Mammary microvascular endothelial cell (primary cell): ENCODE measurements around the gene AIF1. TPM values are rescaled to one million over a fixed set of nuclear protein-coding genes. Genes with fewer than 3 reads are reported as not detected.

Experiments
- total RNA-seq: library from RNA; depleted of rRNA; stranded (reverse); fragments of >200 nt; gene quantifications from 2 replicates; pipeline ENCODE4 v1.2.3, GENCODE V29; 2015

AIF1 gene
- total RNA-seq: not detected in 2 replicates

DNA sequence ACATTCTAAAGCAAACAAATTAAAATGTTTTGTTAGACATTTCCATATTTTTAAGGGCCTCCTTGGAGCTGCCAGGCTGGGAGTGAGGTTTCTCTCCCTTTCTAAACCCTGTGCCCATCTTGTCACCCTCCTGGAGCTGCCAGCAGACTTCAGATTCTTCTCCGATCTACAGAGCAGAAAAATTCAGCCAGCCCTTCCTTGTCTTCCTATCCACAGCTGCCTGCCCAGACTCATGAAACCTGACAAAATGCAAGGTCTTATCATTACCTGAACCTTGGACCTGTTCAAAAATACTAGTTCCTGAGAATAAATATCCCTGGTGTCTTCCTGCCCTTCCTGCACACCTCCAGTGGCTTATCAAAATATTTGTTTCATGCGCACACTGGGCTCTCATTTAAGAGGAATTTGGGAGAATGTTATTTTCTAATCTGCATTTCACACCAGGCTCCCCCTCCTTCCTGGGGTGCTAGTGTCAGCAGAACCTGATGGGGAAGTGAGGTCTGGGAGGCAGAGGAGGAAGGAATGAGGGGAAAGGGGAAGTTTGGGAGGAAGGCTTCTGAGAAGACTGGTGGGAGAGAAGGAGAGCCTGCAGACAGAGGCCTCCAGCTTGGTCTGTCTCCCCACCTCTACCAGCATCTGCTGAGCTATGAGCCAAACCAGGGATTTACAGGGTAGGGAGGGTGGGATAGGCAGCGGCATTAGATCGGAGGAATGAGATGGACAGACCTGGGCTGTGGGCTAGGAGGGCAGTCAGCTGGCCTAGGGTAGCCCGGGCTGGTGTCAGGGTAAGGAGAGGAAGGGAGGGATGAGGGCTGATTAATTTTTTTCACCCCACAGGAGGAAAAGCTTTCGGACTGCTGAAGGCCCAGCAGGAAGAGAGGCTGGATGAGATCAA, at the start of gene AIF1:
Gene AIF1, plus strand, starts transcription at position 551 of the 895 bp plus-strand sequence. Its CDS starts 96 bp downstream, at position 647.

DNA sequence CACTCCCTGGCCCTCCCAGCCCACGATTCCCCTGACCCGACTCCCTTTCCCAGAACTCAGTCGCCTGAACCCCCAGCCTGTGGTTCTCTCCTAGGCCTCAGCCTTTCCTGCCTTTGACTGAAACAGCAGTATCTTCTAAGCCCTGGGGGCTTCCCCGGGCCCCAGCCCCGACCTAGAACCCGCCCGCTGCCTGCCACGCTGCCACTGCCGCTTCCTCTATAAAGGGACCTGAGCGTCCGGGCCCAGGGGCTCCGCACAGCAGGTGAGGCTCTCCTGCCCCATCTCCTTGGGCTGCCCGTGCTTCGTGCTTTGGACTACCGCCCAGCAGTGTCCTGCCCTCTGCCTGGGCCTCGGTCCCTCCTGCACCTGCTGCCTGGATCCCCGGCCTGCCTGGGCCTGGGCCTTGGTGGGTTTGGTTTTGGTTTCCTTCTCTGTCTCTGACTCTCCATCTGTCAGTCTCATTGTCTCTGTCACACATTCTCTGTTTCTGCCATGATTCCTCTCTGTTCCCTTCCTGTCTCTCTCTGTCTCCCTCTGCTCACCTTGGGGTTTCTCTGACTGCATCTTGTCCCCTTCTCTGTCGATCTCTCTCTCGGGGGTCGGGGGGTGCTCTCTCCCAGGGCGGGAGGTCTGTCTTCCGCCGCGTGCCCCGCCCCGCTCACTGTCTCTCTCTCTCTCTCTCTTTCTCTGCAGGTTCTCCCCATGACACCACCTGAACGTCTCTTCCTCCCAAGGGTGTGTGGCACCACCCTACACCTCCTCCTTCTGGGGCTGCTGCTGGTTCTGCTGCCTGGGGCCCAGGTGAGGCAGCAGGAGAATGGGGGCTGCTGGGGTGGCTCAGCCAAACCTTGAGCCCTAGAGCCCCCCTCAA, 42.8 kb upstream of the AIF1 start, which contains the start of gene LTA:
Gene LTA, plus strand, starts transcription at position 249 of the 871 bp plus-strand sequence. Its CDS starts 454 bp downstream, at position 703.

GRCh38 chr6:31575335-31575901, 39.6 kb upstream of the AIF1 start, which contains the start of gene TNF:
TNF (plus strand) TSS chr6:31575565; CDS start chr6:31575742, 177 bp downstream.

GRCh38 chr6:31582230-31582643, 32.8 kb upstream of the AIF1 start, which contains the start of gene LTB:
LTB (minus strand) TSS chr6:31582424; CDS start chr6:31582417, 7 bp downstream.

DNA sequence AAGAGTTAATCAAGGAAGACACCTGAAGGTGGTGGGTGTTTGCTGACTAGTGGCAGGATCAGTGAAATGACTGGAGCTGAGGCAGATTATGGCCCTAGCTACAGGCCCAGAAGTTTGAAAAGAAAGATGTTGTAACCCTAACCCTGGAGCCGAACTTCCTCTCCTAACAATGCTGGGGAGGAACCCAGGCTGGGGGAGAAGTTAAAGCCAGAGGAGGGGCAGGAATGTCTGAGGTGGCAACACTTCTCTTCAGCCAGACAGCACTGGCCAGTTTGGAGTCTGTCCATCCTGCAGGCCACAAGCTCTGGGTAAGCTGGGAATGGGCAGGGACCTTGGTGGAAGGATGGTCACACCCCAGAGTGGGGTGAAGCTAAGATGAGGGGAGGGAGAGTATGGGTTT, 29.0 kb upstream of the AIF1 start, which contains the start of gene LST1:
Gene LST1, plus strand, starts transcription at position 270 of the 400 bp plus-strand sequence. CDS start 1,023 bp downstream, outside the sequence.

GRCh38 chr6:31620586-31621319, 5.7 kb downstream of the AIF1 start, which contains the start of gene PRRC2A:
PRRC2A (plus strand) TSS chr6:31620715; CDS start chr6:31622790, 2,075 bp downstream.

DNA sequence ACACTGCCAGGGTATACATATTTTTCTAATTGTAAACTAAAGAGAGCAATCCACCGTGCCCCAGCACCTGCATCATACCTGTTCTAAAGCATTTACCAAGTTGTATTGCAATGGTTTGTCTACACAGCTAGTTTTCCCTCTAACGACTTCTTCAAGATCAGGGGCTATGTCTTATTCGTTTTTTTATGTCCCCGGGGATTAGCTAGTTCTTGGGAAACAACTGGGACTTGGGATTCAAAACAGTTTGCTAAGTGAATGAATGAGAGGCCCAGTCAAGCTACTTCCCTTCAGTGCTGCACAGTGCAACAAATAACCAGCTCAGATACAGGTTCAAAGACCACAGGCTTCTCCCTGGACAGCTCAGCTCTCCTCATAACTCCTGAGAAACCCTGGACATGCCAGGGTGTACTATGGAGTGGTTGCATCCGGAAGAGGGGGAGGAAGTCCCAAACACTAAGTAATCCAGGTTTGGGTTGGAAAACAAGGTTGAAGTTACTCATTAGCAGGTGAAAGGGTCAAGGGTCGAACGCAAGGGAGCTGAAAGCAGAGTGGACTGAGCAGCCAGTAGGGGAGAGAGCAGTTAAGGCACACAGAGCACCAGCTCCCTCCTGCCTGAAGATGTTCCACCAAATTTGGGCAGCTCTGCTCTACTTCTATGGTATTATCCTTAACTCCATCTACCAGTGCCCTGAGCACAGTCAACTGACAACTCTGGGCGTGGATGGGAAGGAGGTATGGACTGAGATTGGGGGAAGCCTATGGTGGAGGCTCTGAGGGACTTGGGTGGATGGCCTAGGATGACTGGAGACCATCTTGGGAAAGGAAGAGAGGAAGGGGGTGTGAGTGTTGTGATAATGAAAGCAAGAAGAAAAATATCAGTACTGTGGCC, 40.6 kb downstream of the AIF1 start, which contains the start of gene APOM:
Gene APOM, plus strand, starts transcription at position 546 of the 889 bp plus-strand sequence. Its CDS starts 73 bp downstream, at position 619.

GRCh38 chr6:31660381-31661261, 45.6 kb downstream of the AIF1 start, which contains the start of gene C6orf47:
C6orf47 (minus strand) TSS chr6:31660778; CDS start chr6:31659947, 831 bp downstream.

GRCh38 chr6:31664790-31665500, 49.9 kb downstream of the AIF1 start, which contains the start of gene GPANK1:
GPANK1 (minus strand) TSS chr6:31664997; CDS start chr6:31664478, 519 bp downstream.

DNA sequence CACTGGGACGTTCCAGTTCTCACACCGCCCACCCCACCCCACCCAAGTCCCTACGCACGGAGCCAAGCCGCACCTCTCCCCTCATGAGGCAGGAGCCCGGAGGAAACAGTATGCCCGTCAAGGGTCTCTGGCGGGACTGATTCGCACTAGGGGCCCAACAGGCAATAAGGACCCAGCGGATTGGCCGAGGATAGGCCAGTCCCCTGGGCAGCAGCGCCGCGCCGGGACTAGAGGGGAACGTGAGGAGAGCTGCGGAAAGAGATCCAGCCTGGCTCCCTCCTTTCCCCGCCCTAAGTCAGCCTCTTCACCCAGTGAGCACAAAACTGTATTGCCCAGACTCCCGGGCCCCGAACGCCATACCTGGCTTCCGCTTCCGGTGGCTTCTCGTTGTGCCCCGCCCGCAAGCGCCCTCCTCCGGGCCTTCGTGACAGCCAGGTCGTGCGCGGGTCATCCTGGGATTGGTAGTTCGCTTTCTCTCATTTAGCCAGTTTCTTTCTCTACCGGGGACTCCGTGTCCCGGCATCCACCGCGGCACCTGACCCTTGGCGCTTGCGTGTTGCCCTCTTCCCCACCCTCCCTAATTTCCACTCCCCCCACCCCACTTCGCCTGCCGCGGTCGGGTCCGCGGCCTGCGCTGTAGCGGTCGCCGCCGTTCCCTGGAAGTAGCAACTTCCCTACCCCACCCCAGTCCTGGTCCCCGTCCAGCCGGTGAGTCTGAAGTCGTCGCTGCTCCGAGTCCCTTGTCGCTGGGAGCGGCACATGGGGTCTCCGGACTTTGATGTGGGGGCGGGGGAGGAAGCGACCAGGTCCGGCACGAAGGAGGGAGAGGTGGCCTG, 50.7 kb downstream of the AIF1 start, which contains the start of gene CSNK2B:
Gene CSNK2B, plus strand, starts transcription at position 580 of the 836 bp plus-strand sequence. CDS start 752 bp downstream, outside the sequence.

Other genes starting within 250 kb of the AIF1 start
- 4.7 and 5.2 TPM in 2 replicates for gene MICA, start 211.6 kb upstream of the AIF1 start, total RNA-seq
- 19.6 and 21.7 TPM in 2 replicates for gene MICB, start 117.1 kb upstream of the AIF1 start, total RNA-seq
- not detected in 2 replicates for gene MCCD1, start 86.3 kb upstream of the AIF1 start, total RNA-seq
- 338 and 363 TPM in 2 replicates for gene DDX39B, start 73.2 kb upstream of the AIF1 start, total RNA-seq
- gene ATP6V1G2, start 68.6 kb upstream of the AIF1 start, total RNA-seq: 0.07 and 0.39 TPM in 2 replicates
- 12.9 and 16.2 TPM in 2 replicates for gene NFKBIL1, start 67.6 kb upstream of the AIF1 start, total RNA-seq
- gene LTA, start 42.9 kb upstream of the AIF1 start, total RNA-seq: 0.13 TPM in 1 of 2 replicates, not detected in the other
- gene TNF, start 39.7 kb upstream of the AIF1 start, total RNA-seq: 0.20 TPM in 1 of 2 replicates, not detected in the other
- 2.2 and 7.0 TPM in 2 replicates for gene LTB, start 32.8 kb upstream of the AIF1 start, total RNA-seq
- gene LST1, start 29.0 kb upstream of the AIF1 start, total RNA-seq: 0.20 and 0.98 TPM in 2 replicates
- not detected in 2 replicates for gene NCR3, start 22.2 kb upstream of the AIF1 start, total RNA-seq
- gene PRRC2A, start 5.5 kb downstream of the AIF1 start, total RNA-seq: 90.2 and 95.7 TPM in 2 replicates
- gene BAG6, start 37.4 kb downstream of the AIF1 start, total RNA-seq: 273 and 296 TPM in 2 replicates
- gene APOM, start 40.7 kb downstream of the AIF1 start, total RNA-seq: 1.2 and 1.4 TPM in 2 replicates
- gene C6orf47, start 45.5 kb downstream of the AIF1 start, total RNA-seq: 14.2 and 15.2 TPM in 2 replicates
- 11.7 and 17.9 TPM in 2 replicates for gene GPANK1, start 49.8 kb downstream of the AIF1 start, total RNA-seq
- gene CSNK2B, start 50.8 kb downstream of the AIF1 start, total RNA-seq: 279 and 308 TPM in 2 replicates
- 0.93 and 3.1 TPM in 2 replicates for gene LY6G5B, start 54.7 kb downstream of the AIF1 start, total RNA-seq
- 2.5 and 3.3 TPM in 2 replicates for gene LY6G5C, start 65.8 kb downstream of the AIF1 start, total RNA-seq
- 36.2 and 38.2 TPM in 2 replicates for gene ABHD16A, start 88.1 kb downstream of the AIF1 start, total RNA-seq
- not detected in 2 replicates for gene LY6G6F, start 91.6 kb downstream of the AIF1 start, total RNA-seq
- gene LY6G6D, start 100.1 kb downstream of the AIF1 start, total RNA-seq: not detected in 2 replicates
- not detected in 2 replicates for gene LY6G6C, start 106.5 kb downstream of the AIF1 start, total RNA-seq
- gene MPIG6B, start 108.1 kb downstream of the AIF1 start, total RNA-seq: not detected in 2 replicates
- 90.3 and 106 TPM in 2 replicates for gene DDAH2, start 114.1 kb downstream of the AIF1 start, total RNA-seq
- 1,055 and 1,092 TPM in 2 replicates for gene CLIC1, start 121.3 kb downstream of the AIF1 start, total RNA-seq
- 8.3 and 14.5 TPM in 2 replicates for gene MSH5, start 124.8 kb downstream of the AIF1 start, total RNA-seq
- gene SAPCD1, start 147.4 kb downstream of the AIF1 start, total RNA-seq: 0.67 and 1.7 TPM in 2 replicates
- gene VWA7, start 162.1 kb downstream of the AIF1 start, total RNA-seq: 0.49 and 1.6 TPM in 2 replicates
- gene VARS1, start 180.5 kb downstream of the AIF1 start, total RNA-seq: 102 and 107 TPM in 2 replicates
- 117 and 140 TPM in 2 replicates for gene LSM2, start 191.7 kb downstream of the AIF1 start, total RNA-seq
- gene HSPA1L, start 200.0 kb downstream of the AIF1 start, total RNA-seq: 0.33 and 0.39 TPM in 2 replicates
- 158 and 167 TPM in 2 replicates for gene HSPA1A, start 200.3 kb downstream of the AIF1 start, total RNA-seq
- 110 and 126 TPM in 2 replicates for gene HSPA1B, start 212.5 kb downstream of the AIF1 start, total RNA-seq
- 96.4 and 102 TPM in 2 replicates for gene NEU1, start 247.6 kb downstream of the AIF1 start, total RNA-seq